ENCODE results near the gene SH3RF1.
"Not testable (repeated sequence)": the region's sequence is repeated elsewhere in the genome, so short reads cannot be mapped to it uniquely, and the experiment has no call there.

The SH3RF1 gene

GRCh38 chr4:169222761-169223160 is 48.0 kb downstream of the SH3RF1 start:
- no peak for DNase-seq

DNA sequence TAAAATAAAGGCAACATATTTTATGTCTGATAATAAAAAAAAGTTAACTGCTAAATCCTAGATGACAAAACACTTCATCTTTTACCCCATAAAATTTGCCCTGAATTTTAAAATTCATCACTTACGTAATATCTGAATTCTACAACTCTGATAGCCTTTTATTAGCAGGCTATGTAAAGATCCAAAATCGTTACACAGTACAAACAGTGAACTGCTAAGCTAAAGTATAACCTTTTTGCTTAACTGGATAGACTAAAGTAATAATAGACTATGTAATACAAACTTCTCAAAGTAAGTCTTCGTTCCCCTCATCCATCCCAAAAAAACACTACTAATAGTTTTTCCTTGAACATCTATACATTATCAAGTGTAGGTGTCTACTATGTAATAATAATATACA is 49.1 kb downstream of the SH3RF1 start:
- no peak for DNase-seq

DNA sequence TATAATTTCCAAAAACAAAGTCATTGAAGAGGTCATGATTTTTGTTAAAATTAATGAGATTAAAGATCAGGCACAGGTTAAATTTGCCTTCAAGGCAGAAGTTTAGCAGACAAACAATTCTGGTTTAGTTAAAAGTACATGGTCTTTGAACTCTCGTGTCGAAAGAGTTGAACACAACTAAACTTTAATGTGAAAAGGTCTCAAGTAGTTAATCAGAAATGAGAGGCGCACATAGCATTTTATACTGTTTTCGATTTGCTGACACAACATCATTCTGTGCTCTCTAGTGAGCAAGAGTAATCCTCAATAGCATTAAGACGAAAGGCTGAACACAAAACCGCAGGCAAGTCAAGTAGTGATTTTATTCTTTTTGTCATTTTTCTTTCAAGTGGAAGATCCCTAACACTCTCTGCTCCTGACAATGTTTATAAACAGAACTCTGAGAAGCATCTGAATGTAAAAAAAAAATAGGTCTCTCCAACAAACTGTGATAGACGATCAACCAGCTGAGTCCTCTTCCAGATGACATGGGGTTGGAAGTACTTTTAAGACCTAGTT is 49.8 kb downstream of the SH3RF1 start:
- DNase-seq = no peak

DNA sequence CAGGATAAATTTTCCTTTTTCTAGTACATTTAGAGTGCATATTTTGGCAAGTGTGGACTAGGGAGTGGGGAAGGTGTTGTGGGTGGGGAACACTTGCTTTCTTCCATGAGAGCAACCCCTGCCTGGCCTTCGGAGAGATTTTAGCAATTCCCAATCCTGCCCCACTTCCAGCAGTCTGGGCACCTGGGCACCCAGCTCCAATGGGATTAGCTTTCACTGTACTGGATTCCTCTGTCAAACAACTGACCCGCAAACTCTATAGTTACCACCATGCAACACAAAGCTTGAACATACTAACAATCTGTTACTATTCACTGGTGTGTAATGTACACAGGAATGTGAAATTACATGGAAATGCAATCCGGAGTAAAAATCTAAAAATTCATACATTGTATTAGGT is 50.3 kb downstream of the SH3RF1 start:
- DNase-seq = no peak

GRCh38 chr4:169219440-169219839 is 51.3 kb downstream of the SH3RF1 start:
- DNase-seq = no peak

DNA sequence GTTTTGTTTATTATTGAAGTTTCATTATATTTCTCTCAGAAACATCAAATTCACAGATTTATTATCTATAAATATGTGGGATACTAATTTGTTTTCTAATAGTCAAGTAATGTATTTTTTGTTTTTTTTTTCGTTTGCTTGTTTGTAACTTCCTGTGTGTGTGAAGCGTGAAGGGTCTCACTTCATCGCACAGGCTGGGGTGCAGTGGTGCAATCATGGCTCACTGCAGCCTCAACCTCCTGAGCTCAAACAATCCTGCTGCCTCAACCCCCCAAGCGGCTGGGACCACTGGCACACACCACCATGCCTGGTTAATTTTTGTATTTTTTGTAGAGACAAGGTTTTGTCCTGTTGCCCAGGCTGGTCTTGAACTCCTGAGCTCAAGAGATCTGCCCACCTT is 55.1 kb downstream of the SH3RF1 start:
- no peak for DNase-seq

DNA sequence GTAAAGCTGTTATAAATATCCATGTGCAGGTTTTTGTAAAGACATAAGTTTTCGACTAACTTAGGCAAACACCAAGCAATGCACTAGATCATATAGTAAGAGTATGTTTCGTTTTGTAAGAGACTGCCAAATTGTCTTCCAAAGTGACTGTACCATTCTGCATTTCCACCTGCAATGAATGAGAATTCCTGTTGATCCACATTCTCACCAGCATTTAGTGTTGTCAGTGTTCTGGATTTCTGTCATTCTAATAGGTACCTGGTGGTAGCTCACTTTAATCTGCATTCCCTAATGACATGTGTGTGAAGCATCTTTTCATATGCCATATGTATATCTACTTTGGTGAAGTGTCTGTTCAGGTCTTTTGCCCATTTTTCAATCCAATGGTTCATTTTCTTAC is 57.8 kb downstream of the SH3RF1 start:
- no peak for DNase-seq

GRCh38 chr4:169210504-169211118 is 60.1 kb downstream of the SH3RF1 start:
- DNase-seq = no peak

- DNase-seq = no peak
Measured at GRCh38 chr4:169209388-169209883, 61.3 kb downstream of the SH3RF1 start.

DNA sequence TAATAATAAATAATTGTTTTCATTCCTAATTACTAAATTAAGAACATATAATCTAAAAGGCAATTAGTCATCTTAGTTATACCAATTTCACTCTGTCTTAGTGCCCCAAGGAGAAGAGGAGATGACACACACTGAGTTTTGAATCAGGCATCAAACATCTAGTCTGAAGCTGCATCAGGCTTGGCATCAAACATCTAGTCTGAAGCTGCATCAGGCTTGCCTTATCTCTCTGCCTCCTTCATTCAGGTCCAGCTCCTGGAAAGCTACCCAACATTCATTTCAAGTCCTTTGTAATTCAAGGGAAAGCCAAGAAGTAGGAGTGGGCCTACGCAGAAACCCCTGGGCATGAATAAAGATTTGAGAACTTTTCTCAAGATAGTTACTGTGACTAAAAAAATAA is 62.2 kb downstream of the SH3RF1 start:
- DNase-seq = no peak

GRCh38 chr4:169208090-169208455 is 62.7 kb downstream of the SH3RF1 start:
- DNase-seq = no peak

DNA sequence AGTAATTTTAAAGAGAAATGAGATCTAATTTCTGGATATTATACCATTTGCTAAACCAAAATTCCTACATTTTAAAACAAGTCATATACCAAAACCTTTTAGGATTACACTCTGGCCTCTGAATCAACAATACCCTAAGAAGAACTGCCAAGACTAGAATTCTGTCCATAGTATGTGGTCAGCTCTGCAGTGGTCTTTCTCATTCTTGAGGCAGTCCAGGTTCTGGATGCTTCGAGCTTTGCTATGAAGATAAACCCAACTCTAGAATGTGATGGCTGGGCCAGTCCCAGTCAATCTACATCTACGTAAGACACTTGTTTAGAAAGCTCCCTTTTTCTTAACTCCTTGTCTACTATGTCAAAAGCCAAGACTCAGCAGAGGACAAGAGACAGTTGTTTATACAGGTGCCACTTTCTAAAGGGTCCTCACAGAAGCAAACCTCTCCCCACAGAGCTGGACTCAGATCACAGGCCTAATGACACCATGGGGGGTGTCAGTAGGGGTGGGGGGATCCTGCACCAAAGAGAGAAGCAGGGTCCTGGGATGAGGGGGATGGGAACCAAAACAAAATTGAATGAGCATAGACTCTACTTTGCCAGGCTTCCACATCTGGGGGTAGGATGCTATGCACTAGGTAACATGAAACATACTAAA is 63.2 kb downstream of the SH3RF1 start:
- no peak for DNase-seq

- no peak for DNase-seq
Measured at GRCh38 chr4:169205744-169206080, 65.0 kb downstream of the SH3RF1 start.

DNA sequence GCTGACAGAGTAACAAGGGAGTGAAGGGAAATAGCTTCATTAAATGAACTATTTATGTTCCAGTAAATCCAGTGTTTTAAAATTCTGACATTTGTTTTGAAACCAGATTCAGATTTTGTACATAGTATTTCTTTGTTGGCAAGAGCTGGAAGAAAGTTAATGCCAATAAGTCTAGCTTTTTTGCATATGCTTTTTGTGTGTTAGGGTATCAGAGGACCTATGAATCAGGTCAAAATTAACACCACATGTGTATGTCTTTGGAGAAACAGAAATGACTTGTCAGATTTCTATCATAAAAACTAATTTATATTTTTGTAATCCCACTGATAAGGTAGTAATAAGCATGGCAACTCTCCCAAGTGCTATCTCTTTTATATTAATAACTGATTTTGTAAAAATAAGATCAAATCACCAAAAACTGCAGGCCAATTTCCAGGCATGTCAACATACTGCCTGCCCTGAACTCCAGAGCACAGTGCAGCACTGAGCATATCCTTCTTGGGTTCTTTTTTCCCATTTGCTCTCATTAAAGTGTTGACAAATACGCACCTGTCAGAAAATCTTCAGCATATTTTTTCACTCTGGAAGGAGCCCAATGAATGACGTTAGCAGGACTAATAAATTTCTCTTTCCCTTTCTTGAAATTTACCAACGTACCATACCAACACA is 65.5 kb downstream of the SH3RF1 start:
- no peak for DNase-seq

- DNase-seq = no peak
Measured at GRCh38 chr4:169203891-169204290, 66.9 kb downstream of the SH3RF1 start.

GRCh38 chr4:169203278-169203677 is 67.5 kb downstream of the SH3RF1 start:
- not testable (repeated sequence) for DNase-seq

- no peak for DNase-seq
Measured at GRCh38 chr4:169202878-169203277, 67.9 kb downstream of the SH3RF1 start.

GRCh38 chr4:169202145-169202699 is 68.5 kb downstream of the SH3RF1 start:
- DNase-seq = no peak

DNA sequence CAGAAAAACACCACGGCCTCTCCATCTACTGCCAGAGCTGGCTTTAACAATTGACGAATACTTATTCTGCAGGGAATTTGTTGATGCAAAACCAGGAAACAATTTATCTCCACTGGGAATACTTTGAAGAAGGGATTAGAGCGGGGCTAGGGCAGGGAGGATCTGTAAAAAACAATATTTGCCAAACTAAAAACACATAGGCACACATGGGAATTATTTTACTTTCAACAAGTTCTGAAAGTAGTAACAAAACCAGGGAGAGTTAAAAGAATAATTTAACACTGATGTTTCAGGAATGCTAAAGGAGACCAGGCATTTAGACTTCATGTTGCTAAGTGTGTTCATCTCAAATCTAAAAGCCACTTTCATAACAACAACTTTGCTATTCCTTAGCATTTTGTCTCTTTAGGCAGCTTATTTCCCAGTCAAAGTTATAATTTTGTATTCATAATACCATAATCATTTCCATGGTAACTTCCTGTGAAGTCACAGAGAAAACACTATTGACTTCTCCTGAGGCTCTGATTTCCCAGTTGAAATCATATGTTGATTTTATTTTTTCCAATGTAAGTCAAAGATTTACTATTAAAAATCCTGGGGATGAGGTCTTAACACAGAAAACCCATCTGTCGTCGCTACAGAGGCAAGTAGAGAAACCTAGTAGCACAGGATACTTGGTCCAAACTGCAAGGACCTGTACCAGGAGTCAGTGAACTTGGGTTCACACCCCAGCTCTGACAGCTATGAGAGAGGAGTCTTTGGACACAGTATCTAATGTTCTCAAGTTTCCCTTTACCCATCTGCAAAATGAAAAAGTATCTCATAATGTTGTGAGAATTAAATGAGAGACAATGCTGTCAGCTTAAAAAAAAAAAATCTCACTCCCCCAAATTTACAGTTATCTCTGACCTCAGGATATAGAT is 69.3 kb downstream of the SH3RF1 start:
- DNase-seq = no peak

- DNase-seq = no peak
Measured at GRCh38 chr4:169200361-169201030, 70.3 kb downstream of the SH3RF1 start.

GRCh38 chr4:169199184-169199583 is 71.6 kb downstream of the SH3RF1 start:
- DNase-seq = no peak

- no peak for DNase-seq
Measured at GRCh38 chr4:169198167-169198566, 72.6 kb downstream of the SH3RF1 start.
